GM12878 (cell line): ENCODE data around the gene LST1. TPM values are rescaled to one million over a fixed set of nuclear protein-coding genes. Genes with fewer than 3 reads are reported as not detected.

Experiments
- CBX3 ChIP-seq: fragments of 200-600 bp; sonication (generic); IDR thresholded peaks from 2 replicates; pipeline ENCODE4 v1.6.1; 2016; ENCODE audit warnings: low read depth, borderline replicate concordance
- FOS ChIP-seq: IDR thresholded peaks from 3 replicates; pipeline ENCODE4 v1.6.1; 2011; ENCODE audit warnings: borderline replicate concordance; ENCODE audit not compliant: insufficient read length; ENCODE audit errors: extremely low read depth
- HDAC2 ChIP-seq: fragments of 200-600 bp; sonication (generic); IDR thresholded peaks from 2 replicates; pipeline ENCODE4 v1.6.1; 2017
- HDAC6 ChIP-seq: fragments of 200-600 bp; sonication (generic); IDR thresholded peaks from one replicate; pipeline ENCODE4 v1.8.0; 2017; ENCODE audit warnings: antibody characterized with exemption; ENCODE audit not compliant: unreplicated experiment
- NBN ChIP-seq: fragments of 450-650 bp; IDR thresholded peaks from 2 replicates; pipeline ENCODE4 v1.6.1; 2016
- NFYA ChIP-seq: IDR thresholded peaks from 2 replicates; pipeline ENCODE4 v1.6.1; 2011; ENCODE audit warnings: low read depth, mild to moderate bottlenecking, low read length, improper control_type of control experiment, borderline replicate concordance
- NR2F1 ChIP-seq: fragments of 450-650 bp; conservative IDR thresholded peaks from 2 replicates; pipeline ENCODE4 v1.6.1; 2017; ENCODE audit warnings: mild to moderate bottlenecking
- NRF1 ChIP-seq: conservative IDR thresholded peaks from 2 replicates; pipeline ENCODE4 v1.6.1; 2011; ENCODE audit warnings: mild to moderate bottlenecking, low read depth, low read length, improper control_type of control experiment
- RBBP5 ChIP-seq: fragments of 200-600 bp; sonication (generic); conservative IDR thresholded peaks from 2 replicates; pipeline ENCODE4 v1.6.1; 2016
- RELA ChIP-seq: fragments of 450-650 bp; IDR thresholded peaks from 2 replicates; pipeline ENCODE4 v1.8.0; 2014; ENCODE audit warnings: borderline replicate concordance; ENCODE audit not compliant: partially characterized antibody
- RUNX3 ChIP-seq: IDR thresholded peaks from 2 replicates; pipeline ENCODE4 v1.6.1; 2012; ENCODE audit warnings: low read length, inconsistent platforms
- SMARCA5 ChIP-seq: fragments of 450-650 bp; IDR thresholded peaks from 2 replicates; pipeline ENCODE4 v1.6.1; 2017; ENCODE audit warnings: mild to moderate bottlenecking
- SPI1 ChIP-seq: IDR thresholded peaks from 2 replicates; pipeline ENCODE4 v1.6.1; 2011; ENCODE audit warnings: low read depth, mild to moderate bottlenecking, low read length, moderate library complexity, borderline replicate concordance; ENCODE audit not compliant: insufficient read depth
- SRF ChIP-seq, 2 experiments: IDR thresholded peaks; 2 replicates each; pipeline ENCODE4 v1.6.1; 2011; ENCODE audit warnings: low read depth in 2 of 2, low read length in 2 of 2, mild to moderate bottlenecking in 1 of 2, moderate library complexity in 1 of 2
- STAT1 ChIP-seq: fragments of 450-650 bp; conservative IDR thresholded peaks from 2 replicates; pipeline ENCODE4 v1.6.1; 2014; ENCODE audit warnings: antibody characterized with exemption, mild to moderate bottlenecking
- STAT3 ChIP-seq: IDR thresholded peaks from 2 replicates; pipeline ENCODE4 v1.6.1; 2011; ENCODE audit warnings: low read depth, low read length, improper control_type of control experiment
- TBL1XR1 ChIP-seq: IDR thresholded peaks from 2 replicates; pipeline ENCODE4 v1.6.1; 2012; ENCODE audit warnings: low read depth, low read length, improper control_type of control experiment
- TCF12 ChIP-seq: IDR thresholded peaks from 2 replicates; pipeline ENCODE4 v1.6.1; 2011; ENCODE audit warnings: low read depth, mild to moderate bottlenecking, low read length
- polyA plus RNA-seq, 11 experiments: library from polyadenylated mRNA; depleted of rRNA in 4 of 11; unstranded in 6 of 11; stranded (reverse) in 5 of 11; fragments of >200 nt; fragmentation: Nextera tagmentation in 4 of 11; fragmentation: Illumina TruSeq in 1 of 11; extraction: Ambion mirVana in 4 of 11; extraction: Trizol in 1 of 11; gene quantifications; 1 replicate in 1 of 11; 2 replicates in 10 of 11; pipeline versions ENCODE4 v1.2.1 to v1.2.3, GENCODE V29; 2011 to 2016; ENCODE audit warnings: inconsistent platforms in 2 of 11, missing spikeins in 2 of 11, low read depth in 1 of 11
- total RNA-seq, 4 experiments: library from RNA; depleted of rRNA in 3 of 4; stranded (reverse); fragments of >200 nt in 3 of 4; fragmentation: Illumina TruSeq in 1 of 4; extraction: Trizol in 1 of 4; gene quantifications; 2 replicates each; pipeline versions ENCODE4 v1.2.1 to v1.2.3, GENCODE V29; 2013 to 2021
- TF ChIP-seq, protein P1 (sequence below): fragments of 450-650 bp; conservative IDR thresholded peaks from 2 replicates; pipeline ENCODE4 v1.6.1; 2017; ENCODE audit warnings: mild to moderate bottlenecking, moderate library complexity
- TF ChIP-seq, protein P2 (sequence below): fragments of 450-650 bp; IDR thresholded peaks from 2 replicates; pipeline ENCODE4 v1.6.1; 2016; ENCODE audit warnings: mild to moderate bottlenecking
- TF ChIP-seq, protein P3 (sequence below): fragments of 450-650 bp; IDR thresholded peaks from 2 replicates; pipeline ENCODE4 v1.6.1; 2016; ENCODE audit warnings: mild to moderate bottlenecking
- TF ChIP-seq, protein P4 (sequence below): fragments of 450-650 bp; IDR thresholded peaks from 2 replicates; pipeline ENCODE4 v1.6.1; 2016; ENCODE audit warnings: mild to moderate bottlenecking, moderate library complexity, borderline replicate concordance

Gene LST1
- total and polyA plus RNA-seq, 10 of the 15 experiments (the other 5 are each of a cell fraction or from before 2014, with no cell fraction given) = 4.1 to 35.5 (median 16.4) TPM

- TF ChIP-seq, protein P1, sequence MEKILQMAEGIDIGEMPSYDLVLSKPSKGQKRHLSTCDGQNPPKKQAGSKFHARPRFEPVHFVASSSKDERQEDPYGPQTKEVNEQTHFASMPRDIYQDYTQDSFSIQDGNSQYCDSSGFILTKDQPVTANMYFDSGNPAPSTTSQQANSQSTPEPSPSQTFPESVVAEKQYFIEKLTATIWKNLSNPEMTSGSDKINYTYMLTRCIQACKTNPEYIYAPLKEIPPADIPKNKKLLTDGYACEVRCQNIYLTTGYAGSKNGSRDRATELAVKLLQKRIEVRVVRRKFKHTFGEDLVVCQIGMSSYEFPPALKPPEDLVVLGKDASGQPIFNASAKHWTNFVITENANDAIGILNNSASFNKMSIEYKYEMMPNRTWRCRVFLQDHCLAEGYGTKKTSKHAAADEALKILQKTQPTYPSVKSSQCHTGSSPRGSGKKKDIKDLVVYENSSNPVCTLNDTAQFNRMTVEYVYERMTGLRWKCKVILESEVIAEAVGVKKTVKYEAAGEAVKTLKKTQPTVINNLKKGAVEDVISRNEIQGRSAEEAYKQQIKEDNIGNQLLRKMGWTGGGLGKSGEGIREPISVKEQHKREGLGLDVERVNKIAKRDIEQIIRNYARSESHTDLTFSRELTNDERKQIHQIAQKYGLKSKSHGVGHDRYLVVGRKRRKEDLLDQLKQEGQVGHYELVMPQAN = no peak
- TF ChIP-seq NR2F1 = peak; percentile 93
- TF ChIP-seq RUNX3 = peak; percentile 96
- TF ChIP-seq SMARCA5 = no peak; the same call in none of the 2 replicates
- no peak for TF ChIP-seq NFYA
- TF ChIP-seq, protein P2, sequence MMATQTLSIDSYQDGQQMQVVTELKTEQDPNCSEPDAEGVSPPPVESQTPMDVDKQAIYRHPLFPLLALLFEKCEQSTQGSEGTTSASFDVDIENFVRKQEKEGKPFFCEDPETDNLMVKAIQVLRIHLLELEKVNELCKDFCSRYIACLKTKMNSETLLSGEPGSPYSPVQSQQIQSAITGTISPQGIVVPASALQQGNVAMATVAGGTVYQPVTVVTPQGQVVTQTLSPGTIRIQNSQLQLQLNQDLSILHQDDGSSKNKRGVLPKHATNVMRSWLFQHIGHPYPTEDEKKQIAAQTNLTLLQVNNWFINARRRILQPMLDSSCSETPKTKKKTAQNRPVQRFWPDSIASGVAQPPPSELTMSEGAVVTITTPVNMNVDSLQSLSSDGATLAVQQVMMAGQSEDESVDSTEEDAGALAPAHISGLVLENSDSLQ = no peak
- TF ChIP-seq TBL1XR1 = peak; percentile 95
- no peak for TF ChIP-seq FOS
- TF ChIP-seq STAT1 = no peak
- no peak for TF ChIP-seq STAT3
- TF ChIP-seq, protein P3, sequence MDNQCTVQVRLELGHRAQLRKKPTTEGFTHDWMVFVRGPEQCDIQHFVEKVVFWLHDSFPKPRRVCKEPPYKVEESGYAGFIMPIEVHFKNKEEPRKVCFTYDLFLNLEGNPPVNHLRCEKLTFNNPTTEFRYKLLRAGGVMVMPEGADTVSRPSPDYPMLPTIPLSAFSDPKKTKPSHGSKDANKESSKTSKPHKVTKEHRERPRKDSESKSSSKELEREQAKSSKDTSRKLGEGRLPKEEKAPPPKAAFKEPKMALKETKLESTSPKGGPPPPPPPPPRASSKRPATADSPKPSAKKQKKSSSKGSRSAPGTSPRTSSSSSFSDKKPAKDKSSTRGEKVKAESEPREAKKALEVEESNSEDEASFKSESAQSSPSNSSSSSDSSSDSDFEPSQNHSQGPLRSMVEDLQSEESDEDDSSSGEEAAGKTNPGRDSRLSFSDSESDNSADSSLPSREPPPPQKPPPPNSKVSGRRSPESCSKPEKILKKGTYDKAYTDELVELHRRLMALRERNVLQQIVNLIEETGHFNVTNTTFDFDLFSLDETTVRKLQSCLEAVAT = peak; percentile 64; the same call in 1 of the 2 replicates
- TF ChIP-seq TCF12 = peak; percentile 91
- TF ChIP-seq SRF (IDR thresholded peaks at IDR 0.05; ENCODE audit: low read depth in 2 of 2, low read length in 2 of 2) = peak in 1 of 2 experiments; percentile 48; a peak in 1 of 4 replicates
- TF ChIP-seq CBX3 = no peak
- no peak for TF ChIP-seq HDAC6
- no peak for TF ChIP-seq HDAC2
- TF ChIP-seq RELA = peak; percentile 78
- no peak for TF ChIP-seq RBBP5
- TF ChIP-seq NBN = peak; percentile 52; the same call in 1 of the 2 replicates
- TF ChIP-seq, protein P4, sequence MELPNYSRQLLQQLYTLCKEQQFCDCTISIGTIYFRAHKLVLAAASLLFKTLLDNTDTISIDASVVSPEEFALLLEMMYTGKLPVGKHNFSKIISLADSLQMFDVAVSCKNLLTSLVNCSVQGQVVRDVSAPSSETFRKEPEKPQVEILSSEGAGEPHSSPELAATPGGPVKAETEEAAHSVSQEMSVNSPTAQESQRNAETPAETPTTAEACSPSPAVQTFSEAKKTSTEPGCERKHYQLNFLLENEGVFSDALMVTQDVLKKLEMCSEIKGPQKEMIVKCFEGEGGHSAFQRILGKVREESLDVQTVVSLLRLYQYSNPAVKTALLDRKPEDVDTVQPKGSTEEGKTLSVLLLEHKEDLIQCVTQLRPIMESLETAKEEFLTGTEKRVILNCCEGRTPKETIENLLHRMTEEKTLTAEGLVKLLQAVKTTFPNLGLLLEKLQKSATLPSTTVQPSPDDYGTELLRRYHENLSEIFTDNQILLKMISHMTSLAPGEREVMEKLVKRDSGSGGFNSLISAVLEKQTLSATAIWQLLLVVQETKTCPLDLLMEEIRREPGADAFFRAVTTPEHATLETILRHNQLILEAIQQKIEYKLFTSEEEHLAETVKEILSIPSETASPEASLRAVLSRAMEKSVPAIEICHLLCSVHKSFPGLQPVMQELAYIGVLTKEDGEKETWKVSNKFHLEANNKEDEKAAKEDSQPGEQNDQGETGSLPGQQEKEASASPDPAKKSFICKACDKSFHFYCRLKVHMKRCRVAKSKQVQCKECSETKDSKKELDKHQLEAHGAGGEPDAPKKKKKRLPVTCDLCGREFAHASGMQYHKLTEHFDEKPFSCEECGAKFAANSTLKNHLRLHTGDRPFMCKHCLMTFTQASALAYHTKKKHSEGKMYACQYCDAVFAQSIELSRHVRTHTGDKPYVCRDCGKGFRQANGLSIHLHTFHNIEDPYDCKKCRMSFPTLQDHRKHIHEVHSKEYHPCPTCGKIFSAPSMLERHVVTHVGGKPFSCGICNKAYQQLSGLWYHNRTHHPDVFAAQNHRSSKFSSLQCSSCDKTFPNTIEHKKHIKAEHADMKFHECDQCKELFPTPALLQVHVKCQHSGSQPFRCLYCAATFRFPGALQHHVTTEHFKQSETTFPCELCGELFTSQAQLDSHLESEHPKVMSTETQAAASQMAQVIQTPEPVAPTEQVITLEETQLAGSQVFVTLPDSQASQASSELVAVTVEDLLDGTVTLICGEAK = no peak; the same call in 1 of the 2 replicates
- no peak for TF ChIP-seq NRF1
- peak; percentile 62 for TF ChIP-seq SPI1
Measured at GRCh38 chr6:31559958-31560696, 25.9 kb upstream of the LST1 start (continued).
